ENCODE measurements around the gene PDE8A.
A peak's percentile ranks its signal among the peaks of the same experiment; 100 is the strongest.

DNA sequence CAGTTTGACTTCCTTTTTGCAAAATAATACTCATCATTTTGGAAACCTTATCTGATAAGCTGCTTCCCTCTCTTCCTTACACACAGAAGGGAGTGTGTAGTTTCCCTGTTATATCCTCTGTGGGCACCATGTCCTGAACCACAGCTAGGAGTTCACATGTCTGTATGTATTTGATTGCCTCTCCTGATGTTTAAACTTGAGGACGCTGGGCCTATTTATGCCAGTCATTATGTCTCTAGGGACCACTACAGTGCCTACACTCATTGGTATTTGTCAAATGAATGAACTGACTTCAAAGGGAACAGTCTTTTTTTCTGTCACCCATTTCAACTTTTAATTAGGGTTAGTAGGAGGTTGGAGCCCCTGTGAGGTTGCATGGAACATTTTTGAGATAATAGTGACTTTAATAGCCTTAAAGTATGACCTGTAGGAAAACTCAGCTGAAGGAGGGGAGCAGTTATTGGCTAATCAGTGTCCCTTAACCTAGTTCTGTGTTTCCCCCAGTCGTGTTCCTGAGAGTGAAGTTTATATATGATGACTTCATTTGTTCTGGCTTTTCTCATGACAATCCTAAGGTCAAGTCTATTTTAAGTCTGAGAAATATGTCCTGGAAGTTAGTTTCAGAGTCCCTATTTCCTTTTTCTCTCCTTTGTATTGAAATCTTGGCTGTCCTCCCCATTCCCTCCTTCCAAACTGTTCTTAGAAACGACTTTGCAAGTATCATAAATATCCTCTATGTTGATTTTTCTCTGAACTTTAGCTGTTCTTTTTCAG lies 28.9 kb downstream of the PDE8A start:
- TF ChIP-seq CTCF (IDR thresholded peaks at IDR 0.05): peak; percentile 58
- TF ChIP-seq EZH2 (IDR thresholded peaks at IDR 0.05; ENCODE audit: borderline replicate concordance, insufficient read depth, low read depth, low read length, poor library complexity, severe bottlenecking): no peak

Data from B cell (primary cell).